CD4-positive, alpha-beta T cell (primary cell): ENCODE data around the gene CARM1. TPM values are rescaled to one million over a fixed set of nuclear protein-coding genes. Genes with fewer than 3 reads are reported as not detected.

Source experiments
- ATAC-seq: fragments of 200-7000 bp; cut with Tn5 transposase; one replicate; pipeline ENCODE4 v1.10.0; 2022; ENCODE audit warnings: mild to moderate bottlenecking; ENCODE audit not compliant: poor library complexity
- CTCF ChIA-PET: fragments of 350-600 bp; sonication (Branson Sonifier 250); formaldehyde crosslinking; loops from one replicate; lab custom pipeline; 2021; ENCODE audit warnings: antibody characterized with exemption, inconsistent platforms; lab: Charles Lee
- POLR2A ChIA-PET: fragments of 350-600 bp; sonication (Branson Sonifier 250); formaldehyde crosslinking; loops from one replicate; lab custom pipeline; 2021; ENCODE audit warnings: antibody characterized with exemption, inconsistent platforms; lab: Charles Lee
- DNase-seq, 14 experiments: peaks; one replicate each; pipeline ENCODE4 v3.0.0-alpha.2; 2013 to 2020; ENCODE audit warnings: mixed read lengths in 2 of 14
- H3K27ac ChIP-seq, 2 donors: one replicate each; pipeline versions ENCODE4 v1.5.1 to v1.7.0; 2013; ENCODE audit warnings: low read length in 2 of 2, low read depth in 1 of 2, mild to moderate bottlenecking in 1 of 2
- H3K27me3 ChIP-seq, 2 experiments: 1 replicate in 1 of 2; 2 replicates in 1 of 2; pipeline versions ENCODE4 v1.6.1 to v1.7.0; 2013; ENCODE audit warnings: low read length in 2 of 2, control low read depth in 1 of 2, mild to moderate bottlenecking in 1 of 2, moderate library complexity in 1 of 2; ENCODE audit not compliant: insufficient read depth in 2 of 2, control insufficient read depth in 1 of 2
- H3K36me3 ChIP-seq: one replicate; pipeline ENCODE4 v1.6.1; 2013; ENCODE audit warnings: low read length, control low read depth; ENCODE audit not compliant: insufficient read depth
- H3K4me1 ChIP-seq: one replicate; pipeline ENCODE4 v1.6.1; 2013; ENCODE audit warnings: low read length, control low read depth; ENCODE audit not compliant: insufficient read depth
- H3K4me3 ChIP-seq: one replicate; pipeline ENCODE4 v1.5.1; 2013; ENCODE audit warnings: mild to moderate bottlenecking, low read length, moderate library complexity
- H3K9me3 ChIP-seq, 2 experiments: 1 replicate in 1 of 2; 2 replicates in 1 of 2; pipeline versions ENCODE4 v1.6.1 to v1.7.0; 2013; ENCODE audit warnings: low read length in 2 of 2, mild to moderate bottlenecking in 2 of 2, control low read depth in 1 of 2, moderate library complexity in 1 of 2; ENCODE audit not compliant: control insufficient read depth in 1 of 2, insufficient read depth in 1 of 2
- H3K27ac Mint-ChIP-seq: one replicate; pipeline ENCODE4 v1.8.0; 2020; ENCODE audit warnings: mixed read lengths
- H3K27me3 Mint-ChIP-seq: one replicate; pipeline ENCODE4 v1.8.0; 2021; ENCODE audit warnings: mixed read lengths
- H3K36me3 Mint-ChIP-seq: one replicate; pipeline ENCODE4 v1.8.0; 2021; ENCODE audit warnings: low read depth, mixed read lengths
- H3K4me1 Mint-ChIP-seq: one replicate; pipeline ENCODE4 v1.8.0; 2021; ENCODE audit warnings: low read depth, mixed read lengths
- H3K4me3 Mint-ChIP-seq: one replicate; pipeline ENCODE4 v1.8.0; 2020; ENCODE audit warnings: mild to moderate bottlenecking, mixed read lengths
- H3K9me3 Mint-ChIP-seq: one replicate; pipeline ENCODE4 v1.8.0; 2020; ENCODE audit warnings: mixed read lengths
- intact Hi-C, 2 experiments: fragments of 100-400 bp; cut with DNase I in 1 of 2; cut with micrococcal nuclease in 1 of 2; formaldehyde crosslinking; loops; one replicate each; pipeline versions ENCODE4 v1.15.1 to v1.9.0; 2023 to 2025; cut with DNase I, micrococcal nuclease
- total RNA-seq, 174 experiments: library from RNA in 2 of 174; stranded (reverse) in 2 of 174; gene quantifications; one replicate each; pipeline ENCODE4 v1.2.3 and lab custom pipeline; 2021 to 2026
- TF ChIP-seq, protein P1 (sequence below): fragments of 200-600 bp; IDR thresholded peaks from one replicate; pipeline ENCODE4 v1.8.0; 2022; ENCODE audit warnings: antibody characterized with exemption, mild to moderate bottlenecking

Gene CARM1
- total RNA-seq, 2 experiments from 2014 or later, result 17.5 to 18.0 TPM

DNA sequence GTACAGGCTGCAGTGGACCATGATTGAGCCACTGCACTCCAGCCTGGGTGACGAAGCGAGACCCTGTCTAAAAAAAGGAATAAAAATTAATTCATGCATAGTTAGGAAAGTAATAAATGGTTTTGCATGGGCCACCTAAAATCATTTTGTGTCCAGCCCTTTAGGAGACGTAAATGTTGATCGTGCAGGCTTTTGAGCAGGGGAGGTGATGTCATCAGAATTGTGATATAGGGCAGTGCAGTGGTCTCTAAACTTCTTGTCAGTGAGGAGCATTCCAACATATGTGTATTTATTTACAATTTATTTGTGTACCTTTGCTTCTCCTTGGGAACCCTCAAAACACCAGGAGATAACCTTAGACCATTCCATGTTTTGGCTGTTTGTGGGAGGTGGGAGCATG is 92.5 kb downstream of the CARM1 start:
- Mint-ChIP-seq H3K4me1 (peaks cover 56% of the 10 kb centered on the region), H3K4me3 (peak overlapping the region; percentile 94), H3K27me3 (no peaks in the 10 kb centered on the region), H3K9me3 (no peaks in the 10 kb centered on the region), H3K27ac (peak overlapping the region; percentile 88), H3K36me3 (peaks cover 8% of the 10 kb centered on the region)
- POLR2A ChIA-PET, result interaction anchor here (2.0 kb wide), 1 partner anchor 411 kb away, joined by 4 read pairs; no protein-coding TSS in a partner anchor
- Histone ChIP-seq H3K9me3 (no peaks in the 10 kb centered on the region), H3K4me1 (peaks cover 54% of the 10 kb centered on the region), H3K4me3 (no peak overlapping the region), H3K27ac (peak overlapping the region; percentile 37 to 54), H3K27me3 (no peaks in the 10 kb centered on the region), H3K36me3 (no peaks in the 10 kb centered on the region)
- intact Hi-C loops, result loop anchor here in 1 of 2 experiments (2.0 to 10.0 kb wide), 3 partner anchors 21 to 131 kb away; partner anchors contain the start of genes TIMM29 and YIPF2
- CTCF ChIA-PET, result interaction anchor here (2.6 kb wide), 1 partner anchor 22 kb away, joined by 8 read pairs; no protein-coding TSS in a partner anchor
- DNase-seq (no peak), ATAC-seq (no peak)
- TF ChIP-seq, protein P1, sequence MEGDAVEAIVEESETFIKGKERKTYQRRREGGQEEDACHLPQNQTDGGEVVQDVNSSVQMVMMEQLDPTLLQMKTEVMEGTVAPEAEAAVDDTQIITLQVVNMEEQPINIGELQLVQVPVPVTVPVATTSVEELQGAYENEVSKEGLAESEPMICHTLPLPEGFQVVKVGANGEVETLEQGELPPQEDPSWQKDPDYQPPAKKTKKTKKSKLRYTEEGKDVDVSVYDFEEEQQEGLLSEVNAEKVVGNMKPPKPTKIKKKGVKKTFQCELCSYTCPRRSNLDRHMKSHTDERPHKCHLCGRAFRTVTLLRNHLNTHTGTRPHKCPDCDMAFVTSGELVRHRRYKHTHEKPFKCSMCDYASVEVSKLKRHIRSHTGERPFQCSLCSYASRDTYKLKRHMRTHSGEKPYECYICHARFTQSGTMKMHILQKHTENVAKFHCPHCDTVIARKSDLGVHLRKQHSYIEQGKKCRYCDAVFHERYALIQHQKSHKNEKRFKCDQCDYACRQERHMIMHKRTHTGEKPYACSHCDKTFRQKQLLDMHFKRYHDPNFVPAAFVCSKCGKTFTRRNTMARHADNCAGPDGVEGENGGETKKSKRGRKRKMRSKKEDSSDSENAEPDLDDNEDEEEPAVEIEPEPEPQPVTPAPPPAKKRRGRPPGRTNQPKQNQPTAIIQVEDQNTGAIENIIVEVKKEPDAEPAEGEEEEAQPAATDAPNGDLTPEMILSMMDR, result no peak

DNA sequence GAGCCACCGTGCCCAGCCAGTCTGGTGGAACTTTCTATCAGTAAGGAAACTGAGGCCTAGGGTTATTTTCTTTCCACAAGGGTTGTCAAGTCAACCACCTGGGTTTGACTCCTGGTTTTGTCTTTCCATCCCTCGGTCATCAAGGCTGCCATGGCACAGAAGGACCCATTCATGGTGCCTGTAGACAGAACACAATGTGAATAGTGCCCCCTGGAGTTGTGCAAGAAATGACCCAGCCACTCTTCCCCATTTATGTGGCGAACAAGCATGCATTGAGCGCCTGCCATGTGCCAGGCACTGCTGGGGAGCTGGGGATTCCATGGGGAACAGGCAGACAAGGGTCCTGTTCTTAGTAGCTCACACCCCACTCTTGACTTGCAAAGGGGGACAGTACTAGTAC is 93.5 kb downstream of the CARM1 start:
- TF ChIP-seq, protein P1, result no peak
- Histone ChIP-seq H3K27ac (no peak overlapping the region), H3K9me3 (no peaks in the 10 kb centered on the region), H3K4me1 (peaks cover 50% of the 10 kb centered on the region), H3K27me3 (no peaks in the 10 kb centered on the region), H3K36me3 (no peaks in the 10 kb centered on the region), H3K4me3 (no peak overlapping the region)
- ChIA-PET CTCF (no interaction called here), POLR2A (no interaction called here)
- intact Hi-C loops, result loop anchor here in 1 of 2 experiments (5.0 to 10.0 kb wide), 2 partner anchors 38 to 130 kb away; partner anchors contain the start of genes TIMM29 and YIPF2
- Mint-ChIP-seq H3K27me3 (no peaks in the 10 kb centered on the region), H3K9me3 (no peaks in the 10 kb centered on the region), H3K4me1 (peaks cover 62% of the 10 kb centered on the region), H3K27ac (peak overlapping the region; percentile 71), H3K4me3 (peak overlapping the region; percentile 20), H3K36me3 (peaks cover 8% of the 10 kb centered on the region)
- DNase-seq (no peak), ATAC-seq (no peak)

DNA sequence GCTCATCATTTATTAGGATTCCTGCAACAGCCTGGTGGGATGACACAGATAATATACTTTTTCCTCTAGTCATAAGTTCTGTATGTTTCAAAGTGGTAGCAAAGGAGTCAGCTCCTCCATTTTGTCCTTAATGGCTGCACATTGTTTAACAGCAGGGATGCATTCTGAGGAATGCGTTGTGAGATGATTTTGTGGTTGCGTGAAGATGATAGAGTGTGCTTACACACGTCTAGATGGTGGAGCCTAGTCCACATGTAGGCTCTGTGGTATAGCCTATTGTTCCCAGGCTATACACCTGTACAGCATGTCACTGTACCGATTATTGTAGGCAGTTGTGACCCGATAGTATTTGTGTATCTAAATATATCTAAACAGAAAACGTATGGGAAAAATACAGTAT is 94.0 kb downstream of the CARM1 start:
- intact Hi-C loops, result loop anchor here in 1 of 2 experiments (10.0 kb wide), 1 partner anchor 129 kb away; no protein-coding TSS in a partner anchor
- Histone ChIP-seq H3K27ac (no peak overlapping the region), H3K4me1 (peaks cover 46% of the 10 kb centered on the region), H3K9me3 (no peaks in the 10 kb centered on the region), H3K27me3 (no peaks in the 10 kb centered on the region), H3K36me3 (no peaks in the 10 kb centered on the region), H3K4me3 (no peak overlapping the region)
- no peak for DNase-seq
- CTCF ChIA-PET, result interaction anchor here (1.3 kb wide), 1 partner anchor 29 kb away, joined by 4 read pairs; no protein-coding TSS in a partner anchor
- Mint-ChIP-seq H3K36me3 (peaks cover 8% of the 10 kb centered on the region), H3K27ac (peak overlapping the region; percentile 71), H3K4me3 (peak overlapping the region; percentile 31), H3K4me1 (peaks cover 63% of the 10 kb centered on the region), H3K9me3 (no peaks in the 10 kb centered on the region), H3K27me3 (no peaks in the 10 kb centered on the region)
- ATAC-seq, result no peak
- TF ChIP-seq, protein P1, result no peak
- POLR2A ChIA-PET, result no interaction called here
